Stimulated activated CD8-positive, alpha-beta memory T cell treated with anti-CD3 and anti-CD28 coated beads, Interleukin-4, amount 100 ng/mL, for 4 hours (primary cell): ENCODE measurements around the gene SSTR5.
"Not testable (repeated sequence)": the region's sequence is repeated elsewhere in the genome, so short reads cannot be mapped to it uniquely, and the experiment has no call there.

Experiments used
- DNase-seq, 2 donors: peaks; one replicate each; pipeline ENCODE4 v3.0.0-alpha.2; 2020; ENCODE audit warnings: low read depth in 2 of 2, low spot score in 1 of 2

SSTR5 gene

DNA sequence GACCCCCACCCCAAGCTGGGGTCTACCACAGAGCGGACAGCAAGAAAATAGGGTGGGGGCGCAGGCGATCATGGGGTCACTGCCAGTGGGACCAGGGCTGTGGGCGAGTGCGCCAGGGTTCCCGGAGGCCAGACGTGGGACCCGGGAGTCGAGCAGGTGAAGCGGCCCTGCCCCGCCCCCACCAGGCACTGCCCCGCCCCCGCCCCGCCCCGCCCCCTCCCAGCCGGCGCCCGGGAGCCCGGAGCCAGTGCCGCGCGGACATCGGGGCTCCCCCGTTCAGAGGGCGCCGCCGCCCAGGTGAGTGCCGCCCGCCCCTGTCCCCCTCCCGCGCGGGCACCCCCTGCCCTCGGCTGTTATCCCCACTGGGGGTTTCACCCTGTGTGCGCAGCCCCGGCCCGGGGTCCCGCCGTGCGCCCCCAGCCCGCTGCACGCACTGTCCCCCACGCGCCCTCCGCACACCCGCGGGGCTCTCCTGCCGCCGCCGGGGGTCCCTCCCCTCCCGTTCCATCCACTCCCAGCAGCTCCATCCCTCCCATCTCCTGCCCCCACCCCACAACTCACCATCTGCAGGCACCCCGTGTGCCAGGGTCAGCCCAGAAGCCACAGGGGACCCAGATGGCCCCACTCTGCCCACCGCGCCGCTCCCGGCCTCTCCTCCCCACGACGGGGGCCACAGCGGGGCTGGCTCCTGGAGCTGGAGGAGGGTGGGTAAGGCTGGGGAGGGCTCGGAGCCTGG lies at the start of gene SSTR5:
TSS of gene SSTR5 (plus strand) at position 222 of the 736 bp plus-strand sequence. CDS start 6,122 bp downstream, outside the sequence.
- no peak for DNase-seq

DNA sequence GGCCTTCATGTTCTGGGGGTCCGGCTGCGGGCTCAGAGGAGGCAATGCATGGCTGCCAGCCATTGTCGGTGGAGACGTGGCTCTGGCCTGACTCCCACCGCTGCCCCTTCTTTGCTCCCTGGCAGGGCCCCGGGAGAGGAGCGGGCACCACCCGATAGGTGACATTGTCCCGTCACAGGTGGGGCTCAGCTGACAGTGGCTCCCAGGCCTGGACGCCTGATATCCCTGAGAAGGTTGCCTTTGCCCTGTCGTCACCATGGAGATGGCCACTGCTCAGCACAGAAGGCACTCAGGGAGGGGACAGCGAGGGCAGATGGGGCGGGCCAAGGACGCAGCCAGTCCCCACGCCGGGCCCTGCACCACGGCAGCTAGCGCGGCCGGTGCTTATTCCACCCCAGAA lies 48.4 kb upstream of the SSTR5 start:
- DNase-seq: no peak

DNA sequence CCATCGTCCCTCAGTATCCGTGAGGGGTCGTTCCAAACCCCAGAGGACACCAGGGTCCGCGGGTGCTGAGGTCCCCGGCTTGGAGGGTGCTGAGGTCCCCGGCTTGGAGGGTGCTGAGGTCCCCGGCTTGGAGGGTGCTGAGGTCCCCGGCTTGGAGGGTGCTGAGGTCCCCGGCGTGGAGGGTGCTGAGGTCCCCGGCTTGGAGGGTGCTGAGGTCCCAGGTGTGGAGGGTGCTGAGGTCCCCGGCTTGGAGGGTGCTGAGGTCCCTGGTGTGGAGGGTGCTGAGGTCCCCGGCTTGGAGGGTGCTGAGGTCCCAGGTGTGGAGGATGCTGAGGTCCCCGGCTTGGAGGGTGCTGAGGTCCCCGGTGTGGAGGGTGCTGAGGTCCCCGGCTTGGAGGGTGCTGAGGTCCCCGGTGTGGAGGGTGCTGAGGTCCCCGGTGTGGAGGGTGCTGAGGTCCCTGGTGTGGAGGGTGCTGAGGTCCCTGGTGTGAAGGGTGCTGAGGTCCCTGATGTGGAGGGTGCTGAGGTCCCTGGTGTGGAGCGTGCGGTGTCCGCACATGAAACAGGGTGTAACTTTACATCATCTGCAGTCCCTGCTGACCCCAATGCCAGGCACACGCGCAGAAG lies 47.3 kb upstream of the SSTR5 start:
- not testable (repeated sequence) for DNase-seq

DNA sequence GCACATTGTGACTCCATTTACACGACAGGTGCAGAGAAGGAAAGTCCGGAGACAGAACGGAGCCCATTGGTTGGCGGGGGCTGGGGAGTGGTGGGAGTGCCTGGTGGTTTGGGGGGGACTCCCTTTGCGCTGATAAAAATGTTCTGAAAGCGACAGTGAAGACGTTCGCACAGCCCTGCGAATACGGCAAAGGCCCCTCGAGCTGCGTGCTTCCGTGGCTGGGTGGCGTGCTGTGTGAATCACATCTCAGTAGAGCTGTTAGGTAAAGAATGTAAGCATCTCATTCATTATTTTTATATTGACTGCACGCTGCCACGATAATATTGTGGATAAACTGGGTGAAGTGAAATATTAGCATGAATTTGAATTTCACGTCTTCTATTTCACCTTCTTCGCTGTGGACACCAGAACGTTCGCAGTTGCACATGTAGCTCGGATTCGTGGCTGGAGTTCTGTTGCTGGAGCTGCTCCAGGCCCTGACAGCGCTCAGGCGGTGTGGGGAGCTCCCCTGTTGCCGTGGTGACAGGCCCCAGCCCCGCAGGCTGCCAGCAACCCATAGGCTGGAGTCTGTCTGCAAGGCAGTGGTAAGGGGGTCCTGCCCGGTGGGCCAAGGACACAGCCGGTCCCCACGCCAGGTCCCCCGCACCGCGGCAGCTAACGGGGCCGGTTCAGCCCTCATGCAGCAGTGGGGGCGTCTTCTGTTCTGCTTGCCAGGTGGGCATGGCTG lies 46.3 kb upstream of the SSTR5 start:
- no peak for DNase-seq

DNA sequence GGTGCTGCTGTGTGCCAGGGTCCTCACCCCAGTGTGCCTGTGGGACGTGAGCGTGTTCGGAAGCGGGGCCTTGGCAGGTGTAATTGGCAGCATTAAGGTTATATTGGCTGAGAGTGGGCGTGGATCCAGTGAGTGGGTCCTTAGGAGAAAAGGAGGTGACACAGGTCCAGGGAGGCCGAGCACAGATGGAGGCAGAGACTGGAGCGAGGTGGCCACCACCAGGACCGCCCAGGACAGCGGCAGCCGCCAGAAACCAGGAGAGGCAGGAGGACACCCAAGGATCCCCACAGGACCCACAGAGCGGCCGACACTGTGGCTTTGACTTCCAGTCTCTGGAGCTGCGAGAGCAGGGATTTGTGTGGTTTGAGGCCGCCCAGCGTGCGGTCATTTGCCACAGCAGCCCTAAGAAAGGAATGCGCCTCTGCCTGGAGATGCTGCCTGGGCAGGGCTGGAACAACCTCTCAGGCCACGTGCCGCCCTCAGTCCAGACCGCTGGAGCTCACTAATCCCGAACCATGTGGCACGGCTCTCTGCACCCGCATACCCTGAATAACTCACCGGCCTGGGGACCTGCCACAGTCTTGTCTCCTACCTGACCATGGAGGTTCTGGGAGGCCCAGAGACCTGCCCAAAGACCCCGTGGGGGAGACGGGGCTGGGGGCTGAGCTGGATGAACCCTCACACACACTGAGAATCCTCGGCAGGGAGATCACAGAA lies 45.6 kb upstream of the SSTR5 start:
- no peak for DNase-seq

DNA sequence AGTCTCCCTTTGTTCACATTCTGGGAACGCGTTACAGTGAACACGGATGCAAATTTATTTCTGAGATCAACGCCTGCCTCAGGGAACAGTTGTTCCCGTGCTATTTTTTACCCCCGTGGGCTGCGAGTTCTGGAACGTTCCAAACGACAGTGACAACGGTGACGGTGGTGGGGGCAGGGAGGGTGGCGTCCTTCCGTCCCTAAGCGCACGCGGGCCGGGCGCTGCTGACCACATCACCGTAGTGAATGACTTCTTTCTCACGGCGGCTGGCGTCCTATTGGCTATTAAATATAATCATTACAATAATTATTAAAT lies 45.1 kb upstream of the SSTR5 start:
- DNase-seq: no peak

DNA sequence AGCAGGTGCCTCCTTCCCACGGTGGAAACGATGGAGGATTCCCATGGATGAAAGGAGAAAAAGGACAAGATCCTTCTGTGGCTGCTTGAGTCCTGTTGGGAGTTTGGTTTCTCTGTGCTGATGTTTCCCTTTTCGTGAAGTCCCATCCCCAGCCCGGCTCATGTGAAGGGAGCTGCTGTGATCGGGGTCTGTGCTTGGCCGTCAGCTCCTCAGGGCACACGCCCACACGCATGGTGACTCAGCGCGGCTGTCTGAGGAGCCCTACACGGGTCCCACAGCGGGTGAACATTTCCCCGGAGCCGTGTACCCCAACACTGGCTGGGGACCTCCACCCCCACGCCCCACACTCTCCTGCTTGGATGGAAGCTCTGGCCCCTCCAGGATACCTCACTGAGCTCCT lies 44.5 kb upstream of the SSTR5 start:
- no peak for DNase-seq

DNA sequence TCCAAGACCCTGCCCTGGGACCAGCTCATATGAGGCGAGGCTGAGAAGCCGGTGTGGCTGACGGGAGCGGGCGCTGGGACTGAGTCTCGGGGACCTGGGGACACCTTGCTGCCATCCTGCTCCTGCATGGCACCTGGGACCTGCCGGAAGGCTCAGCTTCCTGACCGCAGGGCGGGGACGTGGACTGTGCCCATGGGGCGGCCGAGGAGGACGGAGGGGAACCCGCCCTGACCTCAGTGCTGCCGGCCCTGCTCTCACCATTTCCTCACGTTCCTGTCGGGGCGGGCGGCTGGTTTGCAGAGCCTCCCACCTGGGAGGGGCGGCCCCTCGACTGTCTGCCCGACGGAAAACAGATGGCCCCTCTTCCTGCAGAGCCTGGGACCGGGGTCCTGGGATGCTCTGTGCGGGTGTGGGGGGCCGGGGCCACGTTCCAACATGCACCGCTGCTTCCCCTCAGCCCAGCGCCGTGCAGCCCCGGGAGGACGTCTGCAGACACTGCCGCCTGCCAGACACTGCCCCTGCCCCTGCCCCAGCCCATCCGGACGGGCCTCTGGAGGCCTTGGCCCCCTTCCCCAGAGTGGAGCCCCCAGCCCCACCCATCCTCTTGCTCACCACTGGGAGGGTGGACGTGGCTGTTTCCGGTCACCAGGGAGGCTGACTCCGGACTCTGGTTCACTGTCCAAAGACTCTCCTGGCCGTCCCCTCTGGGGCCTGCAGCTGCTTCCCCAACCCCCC lies 43.9 kb upstream of the SSTR5 start:
- no peak for DNase-seq

DNA sequence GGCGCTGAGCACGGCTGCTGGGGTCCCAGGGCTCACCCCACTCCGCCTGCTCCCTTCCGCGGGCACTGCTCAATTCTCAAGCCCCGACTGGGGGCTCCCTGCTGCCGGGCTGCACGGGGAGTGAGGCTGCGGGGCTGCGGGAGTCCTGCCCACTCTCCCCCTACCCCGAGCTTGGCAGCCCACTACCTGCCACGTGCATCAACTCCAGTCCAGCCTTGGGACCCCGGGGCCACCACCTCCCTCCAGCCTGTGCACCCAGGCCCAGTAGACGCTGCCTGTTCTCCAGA lies 43.3 kb upstream of the SSTR5 start:
- no peak for DNase-seq

DNA sequence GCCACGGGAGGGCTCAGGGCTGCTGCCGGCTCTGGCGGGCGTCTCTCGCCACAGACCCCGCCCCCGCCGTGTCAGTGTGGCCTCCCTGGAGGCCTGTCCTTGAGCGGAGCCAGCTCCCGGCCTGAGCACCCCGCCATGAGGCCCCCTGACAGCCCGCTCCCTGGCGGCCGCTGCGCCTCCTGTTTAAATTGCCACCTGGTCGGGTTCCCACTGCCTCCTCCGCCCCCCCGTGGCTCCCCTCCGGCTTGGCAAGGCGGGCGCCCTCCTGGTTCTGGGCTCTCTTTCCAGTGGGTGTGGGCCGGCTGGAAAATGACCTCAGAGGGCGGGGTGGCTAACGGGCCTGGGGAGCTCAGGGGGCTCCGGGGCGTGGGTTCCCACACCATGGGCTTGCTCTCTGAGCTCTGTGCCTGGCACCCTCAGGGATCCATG lies 42.1 kb upstream of the SSTR5 start:
- no peak for DNase-seq

DNA sequence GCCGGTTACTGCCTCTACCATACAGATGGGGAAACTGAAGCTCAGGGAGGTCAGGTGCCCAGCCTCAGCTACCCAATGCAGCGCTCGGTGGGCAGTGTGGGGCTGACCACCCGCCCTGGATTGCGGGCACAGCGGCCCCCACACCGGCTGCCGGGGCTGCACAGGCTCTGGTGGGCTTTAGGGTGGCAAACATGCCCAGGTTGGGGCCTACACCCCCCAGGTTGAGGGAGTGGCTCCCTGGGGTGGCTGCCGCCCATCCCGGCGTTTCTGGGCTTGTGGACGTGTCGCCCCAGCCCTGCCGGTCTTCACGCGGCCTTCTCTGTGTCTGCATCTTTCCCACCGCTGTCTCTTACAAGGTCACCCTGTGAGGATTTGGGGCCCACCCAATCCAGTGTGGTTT lies 40.9 kb upstream of the SSTR5 start:
- no peak for DNase-seq

DNA sequence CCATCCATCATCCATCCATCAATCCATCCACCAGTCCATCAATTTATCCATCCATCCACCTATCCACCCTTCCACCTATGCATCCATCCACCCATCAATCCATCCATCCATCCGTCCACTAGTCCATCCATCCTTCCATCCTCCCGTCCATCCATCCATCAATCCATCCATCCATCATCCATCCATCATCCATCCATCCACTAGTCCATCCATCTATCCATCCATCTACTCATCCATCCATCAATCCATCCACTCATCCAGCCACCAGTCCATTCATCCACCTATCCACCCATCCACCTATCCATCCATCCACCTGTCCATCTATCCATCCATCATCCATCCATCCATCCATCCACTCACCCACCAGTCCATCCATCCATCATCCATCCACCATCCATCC lies 39.9 kb upstream of the SSTR5 start:
- DNase-seq: no peak

DNA sequence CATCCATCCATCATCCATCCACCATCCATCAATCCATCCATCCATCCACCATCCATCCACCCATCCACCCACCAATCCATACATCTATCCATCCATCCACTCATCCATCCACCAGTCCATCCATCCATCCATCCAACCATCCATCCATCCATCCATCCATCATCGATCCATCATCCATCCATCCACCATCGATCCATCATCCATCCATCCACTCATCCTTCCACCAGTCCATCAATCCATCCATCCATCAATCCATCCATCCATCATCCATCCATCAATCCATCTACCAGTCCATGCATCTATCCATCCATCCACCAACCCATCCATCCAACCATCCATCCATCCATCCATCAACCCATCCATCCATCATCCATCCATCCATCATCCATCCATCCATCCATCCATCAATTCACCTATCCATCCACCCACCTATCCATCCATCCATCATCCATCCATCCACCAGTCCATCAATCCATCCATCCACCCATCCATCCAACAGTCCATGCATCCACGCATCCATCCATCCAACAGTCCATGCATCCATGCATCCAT lies 39.3 kb upstream of the SSTR5 start:
- no peak for DNase-seq

DNA sequence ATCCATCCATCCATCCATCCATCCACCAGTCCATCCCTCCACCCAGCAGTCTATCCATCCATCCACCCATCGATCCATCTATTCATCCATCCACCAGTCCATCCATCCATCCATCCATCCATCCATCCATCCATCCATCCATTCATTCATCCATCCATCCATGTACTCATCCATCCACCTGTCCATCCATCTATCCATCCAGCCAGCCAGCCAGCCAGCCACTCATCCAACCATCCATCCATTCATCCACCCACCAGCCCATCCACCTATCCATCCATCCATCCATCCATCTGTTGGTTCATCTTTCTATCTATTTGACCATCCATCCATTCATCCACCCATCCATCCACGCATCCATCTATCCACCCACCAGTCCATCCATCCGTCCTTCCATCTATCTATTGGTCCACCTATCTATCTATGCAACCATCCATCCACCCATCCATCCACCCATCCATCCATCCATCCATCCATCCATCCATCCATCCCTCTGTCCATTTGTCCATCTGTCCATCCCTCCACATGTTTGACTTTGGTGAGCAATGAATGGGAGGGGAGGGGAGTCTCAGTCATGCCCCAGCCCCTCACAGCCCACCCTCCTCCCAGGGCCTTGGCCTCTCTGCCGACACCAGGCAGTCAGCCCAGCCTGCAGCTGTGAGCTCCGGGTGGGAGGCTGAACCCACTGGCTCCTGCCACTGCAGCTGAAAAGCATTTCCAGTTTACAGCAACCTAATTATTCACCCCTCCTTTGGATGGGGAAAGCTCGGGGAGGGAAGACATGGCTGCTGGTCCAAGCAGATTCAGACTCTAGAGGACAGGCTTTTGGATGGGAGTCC lies 38.1 kb upstream of the SSTR5 start:
- DNase-seq: no peak

DNA sequence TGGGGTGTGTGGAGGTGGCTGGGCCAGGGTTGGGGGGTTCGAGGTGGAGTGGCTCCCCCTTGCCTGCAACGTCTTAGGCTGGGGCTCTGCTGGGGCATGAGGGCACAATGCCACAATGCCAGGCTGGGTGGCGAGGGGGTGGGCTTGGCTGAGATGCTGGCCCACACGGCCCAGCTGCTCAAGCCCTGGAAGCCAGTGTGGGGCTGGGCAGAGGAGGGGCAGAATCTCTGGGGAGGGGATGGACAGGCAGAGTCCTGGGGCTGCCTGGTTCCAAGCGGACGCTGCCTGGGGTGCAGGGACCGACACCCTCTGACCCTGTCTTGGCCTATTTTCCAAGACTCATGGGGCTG lies 37.5 kb upstream of the SSTR5 start:
- no peak for DNase-seq

DNA sequence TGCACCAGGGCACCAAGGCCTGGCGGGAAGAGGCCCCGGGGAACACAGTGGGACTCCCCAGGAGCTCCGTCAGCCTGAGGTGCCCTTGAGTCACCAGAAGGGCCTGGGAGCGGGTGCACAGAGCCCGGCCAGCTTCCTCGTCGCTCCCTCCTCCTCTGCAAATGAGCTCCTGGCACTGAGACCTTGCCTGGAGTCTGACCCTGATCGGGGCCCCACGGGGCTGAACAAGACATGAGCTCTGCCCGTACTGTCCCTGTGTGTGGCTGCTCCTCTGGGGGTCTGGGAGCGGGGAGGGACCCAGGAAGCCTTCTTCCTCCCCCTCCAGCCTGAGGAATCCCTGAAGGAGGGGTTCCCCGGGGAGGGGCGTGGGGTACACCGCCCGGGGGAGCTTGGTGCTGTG lies 36.4 kb upstream of the SSTR5 start:
- no peak for DNase-seq

DNA sequence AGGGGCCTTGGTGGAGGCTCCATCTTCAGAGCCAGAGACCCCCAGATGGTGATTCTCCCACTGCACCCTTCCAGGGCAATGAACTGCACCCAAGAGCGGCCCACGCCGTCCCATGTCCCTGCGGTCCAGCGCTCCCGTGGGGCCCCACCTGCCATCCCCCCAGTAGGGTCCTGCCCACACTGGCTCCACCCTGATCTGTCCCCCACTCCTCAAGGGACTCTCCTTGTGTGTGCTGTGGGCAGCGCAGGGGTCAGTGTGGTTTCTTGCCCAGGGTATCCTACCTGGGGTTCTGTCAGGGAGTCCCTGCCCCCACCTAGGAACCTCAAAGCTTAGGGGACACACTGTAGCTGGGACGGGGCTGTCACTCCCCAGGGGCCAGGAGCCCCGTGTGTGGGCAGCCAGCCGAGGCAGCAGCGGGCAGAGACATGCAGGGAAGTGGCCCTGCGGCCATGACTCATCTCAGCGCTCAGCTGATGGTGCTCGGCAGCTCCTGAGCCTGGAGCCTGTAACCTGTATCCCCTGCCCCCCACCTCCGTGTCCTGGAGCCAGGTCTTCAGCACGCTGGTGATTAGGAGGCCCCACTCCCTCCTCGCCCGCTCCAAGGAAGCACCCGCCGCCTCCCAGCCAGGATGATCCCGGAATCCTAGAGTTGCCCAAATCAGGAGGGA lies 35.7 kb upstream of the SSTR5 start:
- no peak for DNase-seq

DNA sequence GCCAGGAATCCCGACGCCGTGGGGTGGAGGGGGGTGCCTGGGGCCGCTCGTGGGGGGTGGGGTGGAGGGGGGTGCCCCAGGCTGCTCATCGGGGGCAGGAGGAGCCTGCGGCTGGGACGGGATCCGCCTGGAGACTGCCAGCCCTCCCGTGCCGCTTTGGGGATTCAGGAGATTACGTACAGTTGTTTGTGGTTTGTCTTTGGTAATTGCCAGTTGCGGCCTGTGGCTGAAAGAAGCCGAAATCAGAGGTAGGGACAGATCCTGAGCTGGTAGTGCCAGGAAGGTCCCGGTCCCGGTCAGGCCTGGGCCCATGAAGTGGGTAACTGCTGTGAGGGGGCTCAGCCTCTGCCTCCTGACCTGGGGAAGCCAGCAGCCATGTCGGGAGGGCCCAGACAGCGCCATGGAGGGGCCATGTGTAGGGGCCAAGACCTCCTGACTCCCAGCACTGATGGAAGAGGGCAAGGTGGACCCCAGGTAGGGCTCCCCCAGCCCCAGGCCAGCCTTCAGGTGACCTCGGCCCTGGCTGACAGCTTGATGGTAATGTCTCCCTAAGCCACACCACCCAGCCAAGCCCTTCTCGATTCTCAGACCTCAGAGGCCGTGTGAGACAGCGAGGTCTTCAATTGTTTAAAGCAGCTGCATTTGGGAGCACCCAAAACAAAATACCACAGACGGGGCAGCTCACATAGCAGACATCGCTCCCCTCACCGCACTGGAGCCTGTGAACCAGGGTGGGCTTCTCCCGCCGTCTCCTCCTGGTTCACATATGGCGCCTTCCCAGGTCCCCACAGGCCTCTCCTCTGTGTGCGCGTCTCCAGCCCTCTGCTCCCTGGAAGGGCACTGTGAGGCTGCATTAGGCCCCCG lies 34.9 kb upstream of the SSTR5 start:
- no peak for DNase-seq

DNA sequence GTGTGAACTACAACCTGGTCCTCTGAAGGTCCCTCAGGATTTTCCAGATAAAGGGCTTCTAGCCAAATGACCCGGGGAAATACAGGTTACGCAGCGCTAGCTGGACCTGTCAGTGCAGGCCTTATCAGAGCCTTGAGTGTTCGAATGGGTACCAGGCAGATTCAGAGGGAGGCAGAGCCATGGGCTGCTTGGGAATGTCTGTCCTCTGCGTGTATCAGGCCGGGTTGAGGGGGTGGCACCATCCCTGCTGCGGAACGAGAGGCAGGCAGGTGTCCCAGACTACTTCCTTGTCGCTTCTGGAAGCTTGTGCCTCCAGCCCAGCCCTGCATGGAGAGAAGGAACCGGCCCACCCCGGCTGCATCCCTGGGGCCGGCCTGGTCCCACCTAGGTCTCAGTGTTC lies 33.6 kb upstream of the SSTR5 start:
- DNase-seq: no peak
